Measurements from ENCODE around the gene PAM.

Gene PAM

DNA sequence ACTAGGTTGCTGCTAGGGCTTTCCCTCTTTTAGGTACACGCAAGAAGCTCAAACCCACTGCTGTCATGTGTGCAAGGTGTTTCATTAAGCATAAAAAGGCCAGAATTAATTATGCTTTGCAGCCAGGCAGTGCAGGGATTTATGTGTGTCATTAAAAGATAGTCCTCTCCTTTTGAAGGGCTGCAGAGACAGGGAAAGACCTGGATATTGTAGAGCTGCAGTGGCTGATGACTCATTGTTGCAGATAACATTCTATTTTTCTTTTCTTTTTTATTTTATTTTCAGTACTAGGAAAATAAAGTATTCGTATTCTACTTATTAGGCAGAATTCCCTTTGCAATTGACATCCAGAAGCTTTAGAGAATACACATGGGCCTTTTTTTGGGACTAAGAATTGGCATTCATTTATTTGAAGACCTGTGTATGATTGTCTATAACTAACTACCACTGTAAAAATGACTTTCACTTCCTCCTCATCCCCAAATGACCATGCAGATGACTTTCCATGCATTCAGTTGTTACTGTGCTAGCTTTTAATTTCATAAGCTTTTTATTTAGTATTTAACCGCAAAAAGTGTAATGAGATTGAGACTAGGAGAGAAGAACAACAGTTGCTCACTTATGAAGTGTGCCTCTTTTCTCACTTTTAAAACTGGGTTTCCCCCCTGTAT lies 113.0 kb downstream of the PAM start:
- TF ChIP-seq, protein P1, sequence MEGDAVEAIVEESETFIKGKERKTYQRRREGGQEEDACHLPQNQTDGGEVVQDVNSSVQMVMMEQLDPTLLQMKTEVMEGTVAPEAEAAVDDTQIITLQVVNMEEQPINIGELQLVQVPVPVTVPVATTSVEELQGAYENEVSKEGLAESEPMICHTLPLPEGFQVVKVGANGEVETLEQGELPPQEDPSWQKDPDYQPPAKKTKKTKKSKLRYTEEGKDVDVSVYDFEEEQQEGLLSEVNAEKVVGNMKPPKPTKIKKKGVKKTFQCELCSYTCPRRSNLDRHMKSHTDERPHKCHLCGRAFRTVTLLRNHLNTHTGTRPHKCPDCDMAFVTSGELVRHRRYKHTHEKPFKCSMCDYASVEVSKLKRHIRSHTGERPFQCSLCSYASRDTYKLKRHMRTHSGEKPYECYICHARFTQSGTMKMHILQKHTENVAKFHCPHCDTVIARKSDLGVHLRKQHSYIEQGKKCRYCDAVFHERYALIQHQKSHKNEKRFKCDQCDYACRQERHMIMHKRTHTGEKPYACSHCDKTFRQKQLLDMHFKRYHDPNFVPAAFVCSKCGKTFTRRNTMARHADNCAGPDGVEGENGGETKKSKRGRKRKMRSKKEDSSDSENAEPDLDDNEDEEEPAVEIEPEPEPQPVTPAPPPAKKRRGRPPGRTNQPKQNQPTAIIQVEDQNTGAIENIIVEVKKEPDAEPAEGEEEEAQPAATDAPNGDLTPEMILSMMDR (IDR thresholded peaks at IDR 0.05), result no peak
- peak overlapping the region; percentile 11 for H3K4me3 ChIP-seq

DNA sequence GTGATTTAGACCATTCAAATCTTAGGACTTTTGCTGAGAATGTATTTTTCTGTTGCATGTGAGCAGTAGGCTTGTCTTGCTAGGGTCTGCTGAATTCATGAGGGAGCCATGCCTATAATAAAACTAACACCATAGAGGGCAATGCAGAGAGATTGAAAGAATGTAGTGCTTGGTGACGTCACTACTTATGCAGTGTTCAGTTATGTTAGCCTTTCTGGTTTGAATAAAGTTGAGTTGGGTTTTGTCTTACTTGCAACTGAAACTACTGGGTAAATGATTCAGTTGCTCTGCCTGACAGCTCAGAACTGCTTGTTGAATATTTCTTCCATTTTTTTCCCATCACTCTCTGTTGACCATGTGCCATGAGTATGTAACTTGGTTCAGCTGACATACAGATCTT lies 114.1 kb downstream of the PAM start:
- Histone ChIP-seq H3K4me3 (no peak overlapping the region), H3K27ac (no peak overlapping the region)
- DNase-seq (ENCODE audit: low spot score), result no peak
- TF ChIP-seq, protein P1 (IDR thresholded peaks at IDR 0.05), result no peak

More for the DNA sequence above, 113.0 kb downstream of the PAM start:
- no peak overlapping the region for H3K27ac ChIP-seq
- no peak for DNase-seq (ENCODE audit: low spot score)

GRCh38 chr5:102873379-102873932 lies 118.4 kb downstream of the PAM start:
- DNase-seq (ENCODE audit: low spot score), result no peak
- TF ChIP-seq, protein P1 (IDR thresholded peaks at IDR 0.05), result no peak
- no peak overlapping the region for H3K27ac ChIP-seq
- no peak overlapping the region for H3K4me3 ChIP-seq

GRCh38 chr5:102874054-102874453 lies 118.9 kb downstream of the PAM start:
- Histone ChIP-seq H3K4me3 (no peak overlapping the region), H3K27ac (no peak overlapping the region)
- TF ChIP-seq, protein P1 (IDR thresholded peaks at IDR 0.05), result no peak
- DNase-seq (ENCODE audit: low spot score), result no peak

DNA sequence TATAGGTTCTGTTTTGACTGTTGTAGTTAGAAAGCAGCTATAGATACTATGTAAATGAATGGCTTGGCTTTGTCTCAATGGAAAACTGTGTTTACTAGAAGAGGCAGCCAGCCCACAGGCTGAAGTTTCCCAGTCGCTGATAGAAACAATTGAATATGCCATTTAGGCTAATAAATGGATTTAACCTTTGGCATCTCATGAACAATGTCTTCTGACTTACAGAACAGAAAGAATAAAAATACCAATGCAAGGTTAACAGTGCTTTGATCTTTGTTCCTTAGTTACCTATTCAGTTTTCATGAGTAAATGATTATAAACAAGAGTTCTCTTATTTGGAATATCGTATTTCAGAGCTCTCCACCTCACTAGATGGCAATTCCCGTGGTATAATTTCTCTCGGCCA lies 120.6 kb downstream of the PAM start:
- TF ChIP-seq, protein P1 (IDR thresholded peaks at IDR 0.05), result no peak
- DNase-seq (ENCODE audit: low spot score), result no peak
- Histone ChIP-seq H3K4me3 (no peak overlapping the region), H3K27ac (no peak overlapping the region)

- TF ChIP-seq, protein P1 (IDR thresholded peaks at IDR 0.05), result no peak
- H3K4me3 ChIP-seq, result no peak overlapping the region
- no peak overlapping the region for H3K27ac ChIP-seq
- DNase-seq (ENCODE audit: low spot score), result no peak
Measured at GRCh38 chr5:102876610-102877009, 121.5 kb downstream of the PAM start.

DNA sequence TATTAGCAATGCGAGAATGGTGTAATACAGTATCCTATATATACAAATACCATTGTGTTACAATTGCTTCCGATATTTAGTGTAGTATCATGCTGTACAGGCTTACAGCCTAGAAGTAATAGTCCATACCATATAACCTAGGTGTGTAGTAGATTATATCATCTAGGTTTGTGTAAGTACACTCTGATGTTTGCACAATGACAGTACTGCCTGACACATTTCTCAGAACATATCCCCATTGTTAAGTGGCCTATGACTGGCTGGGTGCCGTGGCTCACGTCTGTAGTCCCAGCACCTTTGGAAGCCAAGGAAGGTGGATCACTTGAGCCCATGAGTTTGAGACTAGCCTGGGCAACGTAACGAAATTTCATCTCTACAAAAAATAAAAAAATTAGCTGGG lies 124.6 kb downstream of the PAM start:
- Histone ChIP-seq H3K27ac (no peak overlapping the region), H3K4me3 (no peak overlapping the region)
- TF ChIP-seq, protein P1 (IDR thresholded peaks at IDR 0.05), result no peak
- DNase-seq (ENCODE audit: low spot score), result no peak
